K562 (cell line): ENCODE results near the gene SOCS7. TPM values are rescaled to one million over a fixed set of nuclear protein-coding genes. Genes with fewer than 3 reads are reported as not detected.

ENCODE experiments used
- ATAC-seq: fragments of 200-7000 bp; cut with Tn5 transposase; 3 replicates; pipeline ENCODE4 v1.9.1; 2020; ENCODE audit warnings: moderate library complexity
- BruUV-seq: library from RNA; stranded (reverse); fragments of 400-500 nt; replicated peaks from 2 replicates; lab custom pipeline; 2021; lab: Mats Ljungman, UMichigan
- CTCF ChIA-PET: fragments of 300-600 bp; formaldehyde crosslinking; extraction: SDS; loops from one replicate; lab custom pipeline; 2021; ENCODE audit warnings: low intra/inter-chr PET ratio; lab: Yijun Ruan, JAX
- POLR2A ChIA-PET: fragments of 300-600, 350-650 bp; sonication (Branson Sonifier 250); formaldehyde crosslinking; extraction: SDS; loops from one replicate; lab custom pipeline; 2021; ENCODE audit warnings: antibody characterized with exemption, inconsistent platforms; lab: Yijun Ruan, JAX
- DNase-seq, 4 experiments: peaks; one replicate each; pipeline versions ENCODE4 v3.0.0 to v3.0.0-alpha.2; 2011 to 2018; ENCODE audit warnings: low spot score in 3 of 4, mixed read lengths in 3 of 4; ENCODE audit errors: extremely low read depth in 1 of 4
- FAIRE-seq: peaks from 2 replicates; lab custom pipeline; 2011; peaks lifted over from hg19 to GRCh38; lab: Jason Lieb, UNC
- H2AFZ ChIP-seq: 2 replicates; pipeline ENCODE4 v1.6.0; 2011; ENCODE audit warnings: low read depth, low read length, control low read depth, inconsistent platforms
- H3K27ac ChIP-seq: fragments of 200-600 bp; 3 replicates; pipeline ENCODE4 v1.8.0; 2011; ENCODE audit warnings: low read depth, mild to moderate bottlenecking, control low read depth, inconsistent platforms, low read length, moderate library complexity, mixed read lengths; ENCODE audit errors: extremely low read depth
- H3K27me3 ChIP-seq, 2 experiments: fragments of 300-600 bp in 1 of 2; 2 replicates in 1 of 2; 3 replicates in 1 of 2; pipeline versions ENCODE4 v1.6.0 to v1.8.0; 2011; ENCODE audit warnings: inconsistent platforms in 2 of 2, low read length in 2 of 2, mild to moderate bottlenecking in 1 of 2, mixed read lengths in 1 of 2, moderate library complexity in 1 of 2; ENCODE audit not compliant: control insufficient read depth in 2 of 2, insufficient read depth in 2 of 2
- H3K36me3 ChIP-seq: fragments of 300-600 bp; 3 replicates; pipeline ENCODE4 v1.8.0; 2011; ENCODE audit warnings: mild to moderate bottlenecking, low read length, inconsistent platforms; ENCODE audit not compliant: control insufficient read depth, insufficient read depth
- H3K4me1 ChIP-seq, 2 experiments: fragments of 200-600 bp in 1 of 2; replicated peaks in 1 of 2; 2 replicates in 1 of 2; 3 replicates in 1 of 2; pipeline versions ENCODE4 v1.5.1 to v1.8.0; 2011; ENCODE audit warnings: inconsistent platforms in 2 of 2, low read length in 2 of 2, mild to moderate bottlenecking in 1 of 2, mixed read lengths in 1 of 2, moderate library complexity in 1 of 2; ENCODE audit not compliant: control insufficient read depth in 2 of 2, insufficient read depth in 2 of 2
- H3K4me2 ChIP-seq: 2 replicates; pipeline ENCODE4 v1.6.1; 2011; ENCODE audit warnings: low read length, control low read depth, inconsistent platforms, mixed read lengths; ENCODE audit not compliant: insufficient read depth
- H3K4me3 ChIP-seq: fragments of 200-600 bp; sonication (generic), shearing (Covaris generic); 2 replicates; pipeline ENCODE4 v1.5.1; 2016; ENCODE audit warnings: control low read depth, inconsistent platforms
- H3K79me2 ChIP-seq: fragments of 200-600 bp; 3 replicates; pipeline ENCODE4 v1.8.0; 2011; ENCODE audit warnings: low read length, inconsistent platforms; ENCODE audit not compliant: control insufficient read depth, insufficient read depth
- H3K9ac ChIP-seq, 2 experiments: 2 replicates each; pipeline versions ENCODE4 v1.6.0 to v1.6.1; 2011; ENCODE audit warnings: low read depth in 2 of 2, low read length in 2 of 2, control low read depth in 1 of 2, inconsistent platforms in 1 of 2, mild to moderate bottlenecking in 1 of 2, mixed read lengths in 1 of 2; ENCODE audit not compliant: insufficient read depth in 1 of 2
- H3K9me1 ChIP-seq: one replicate; pipeline ENCODE4 v1.6.0; 2011; ENCODE audit warnings: inconsistent platforms, mild to moderate bottlenecking, low read length, moderate library complexity; ENCODE audit not compliant: control insufficient read depth, insufficient read depth
- H3K9me3 ChIP-seq: replicated peaks from 2 replicates; pipeline ENCODE4 v1.5.1; 2011; ENCODE audit warnings: low read depth, low read length, inconsistent platforms; ENCODE audit not compliant: control insufficient read depth, insufficient read depth
- H4K20me1 ChIP-seq: replicated peaks from 2 replicates; pipeline ENCODE4 v1.6.1; 2011; ENCODE audit warnings: low read length, inconsistent platforms, mixed read lengths; ENCODE audit not compliant: control insufficient read depth, insufficient read depth
- CAMTA2 ChIP-seq: fragments of 250-450 bp; sonication (Bioruptor Pico); conservative IDR thresholded peaks from 2 replicates; pipeline ENCODE4 v1.5.1; 2022
- CBFB ChIP-seq: sonication (generic); formaldehyde crosslinking; IDR thresholded peaks from 2 replicates; pipeline ENCODE4 v1.4.0; 2020; ENCODE audit warnings: mild to moderate bottlenecking, missing genetic modification reagents
- CCAR2 ChIP-seq: fragments of 200-400 bp; formaldehyde crosslinking; IDR thresholded peaks from 2 replicates; pipeline ENCODE4 v1.6.1; 2017; ENCODE audit warnings: mild to moderate bottlenecking, low read depth, low read length
- CREBBP ChIP-seq: IDR thresholded peaks from one replicate; pipeline ENCODE4 v1.6.1; 2012; ENCODE audit warnings: low read depth, mild to moderate bottlenecking, control low read depth, inconsistent platforms, low read length
- ETV5 ChIP-seq: sonication (generic); formaldehyde crosslinking; IDR thresholded peaks from 2 replicates; pipeline ENCODE4 v1.4.0; 2020; ENCODE audit warnings: low read depth, mild to moderate bottlenecking, missing genetic modification reagents
- ILK ChIP-seq: fragments of 450-650 bp; IDR thresholded peaks from 2 replicates; pipeline ENCODE4 v1.6.1; 2016; ENCODE audit warnings: missing genetic modification characterization, low read depth, mild to moderate bottlenecking, missing compliant biosample characterization, moderate library complexity, borderline replicate concordance
- KAT7 ChIP-seq: sonication (generic); formaldehyde crosslinking; IDR thresholded peaks from 2 replicates; pipeline ENCODE4 v1.8.0; 2022; ENCODE audit warnings: missing genetic modification reagents, mild to moderate bottlenecking, borderline replicate concordance
- NFXL1 ChIP-seq: fragments of 450-650 bp; formaldehyde crosslinking; IDR thresholded peaks from 2 replicates; pipeline ENCODE4 v1.4.0; 2021; ENCODE audit warnings: mild to moderate bottlenecking
- SMAD3 ChIP-seq: fragments of 450-650 bp; formaldehyde crosslinking; conservative IDR thresholded peaks from 2 replicates; pipeline ENCODE4 v1.4.0; 2020; ENCODE audit warnings: mild to moderate bottlenecking
- SREBF1 ChIP-seq: fragments of 150-350 bp; IDR thresholded peaks from 2 replicates; pipeline ENCODE4 v1.6.1; 2014; ENCODE audit warnings: antibody characterized with exemption, low read depth, low read length, borderline replicate concordance
- TCF7 ChIP-seq: sonication (generic); IDR thresholded peaks from 2 replicates; pipeline ENCODE4 v1.6.1; 2016; ENCODE audit warnings: antibody characterized with exemption, borderline replicate concordance
- ZC3H8 ChIP-seq: fragments of 450-650 bp; IDR thresholded peaks from 2 replicates; pipeline ENCODE4 v1.6.1; 2017
- ZNF146 ChIP-seq: IDR thresholded peaks from one replicate; pipeline ENCODE4 v1.6.1; 2018; ENCODE audit warnings: missing compliant biosample characterization; ENCODE audit not compliant: unreplicated experiment
- ZNF354B ChIP-seq: fragments of 250-450 bp; sonication (Bioruptor Pico); IDR thresholded peaks from 2 replicates; pipeline ENCODE4 v1.4.0; 2020
- ZZZ3 ChIP-seq: fragments of 450-650 bp; IDR thresholded peaks from 2 replicates; pipeline ENCODE4 v1.6.1; 2016; ENCODE audit warnings: antibody characterized with exemption, mild to moderate bottlenecking, moderate library complexity
- WGBS: fragments of 100-300 bp; shearing (Covaris generic); methylation state at CpG from one replicate; pipeline ENCODE4 v1.1.6; 2016; ENCODE audit warnings: low coverage, mixed read lengths; ENCODE audit not compliant: insufficient coverage; ENCODE audit errors: missing lambda C conversion rate; 5-methylcytosine and 5-hydroxymethylcytosine counted together
- in situ Hi-C: fragments of 300-500 bp; cut with MboI; formaldehyde crosslinking; loops from 4 replicates; pipeline ENCODE4 v1.15.0; 2018; ENCODE audit warnings: inconsistent platforms, mixed read lengths
- intact Hi-C: fragments of 100-400 bp; cut with micrococcal nuclease; formaldehyde crosslinking; loops from 2 replicates; pipeline ENCODE4 v1.14.2; 2022
- polyA plus RNA-seq, 8 experiments: library from polyadenylated mRNA; depleted of rRNA in 4 of 8; stranded (reverse) in 5 of 8; unstranded in 3 of 8; fragments of >200 nt; fragmentation: Nextera tagmentation in 2 of 8; fragmentation: Illumina TruSeq in 1 of 8; extraction: Ambion mirVana in 2 of 8; extraction: Trizol in 1 of 8; gene quantifications; 2 replicates each; pipeline versions ENCODE4 v1.2.1 to v1.2.3, GENCODE V29; 2011 to 2014; ENCODE audit warnings: inconsistent platforms in 1 of 8, missing spikeins in 1 of 8
- total RNA-seq, 7 experiments: library from RNA; depleted of rRNA in 6 of 7; stranded (reverse); fragments of >200 nt in 6 of 7; fragmentation: Illumina TruSeq in 2 of 7; extraction: Trizol in 2 of 7; gene quantifications; 2 replicates each; pipeline versions ENCODE4 v1.2.1 to v1.2.3, GENCODE V29; 2011 to 2021; ENCODE audit warnings: low replicate concordance in 1 of 7
- TF ChIP-seq, protein P1 (sequence below): fragments of 250-450 bp; sonication (Bioruptor Pico); IDR thresholded peaks from 2 replicates; pipeline ENCODE4 v1.4.0; 2020; ENCODE audit warnings: mild to moderate bottlenecking, moderate library complexity, borderline replicate concordance
- TF ChIP-seq, protein P2 (sequence below): fragments of 250-450 bp; sonication (Bioruptor Pico); IDR thresholded peaks from 2 replicates; pipeline ENCODE4 v1.5.0; 2020; ENCODE audit warnings: mild to moderate bottlenecking
- TF ChIP-seq, protein P3 (sequence below): sonication (generic); formaldehyde crosslinking; IDR thresholded peaks from 2 replicates; pipeline ENCODE4 v1.8.1; 2022; ENCODE audit warnings: missing genetic modification reagents

The SOCS7 gene
- total and polyA plus RNA-seq, 9 of the 15 experiments (the other 6 are each of a cell fraction or from before 2014, with no cell fraction given) = 0.94 to 14.5 (median 8.2) TPM

DNA sequence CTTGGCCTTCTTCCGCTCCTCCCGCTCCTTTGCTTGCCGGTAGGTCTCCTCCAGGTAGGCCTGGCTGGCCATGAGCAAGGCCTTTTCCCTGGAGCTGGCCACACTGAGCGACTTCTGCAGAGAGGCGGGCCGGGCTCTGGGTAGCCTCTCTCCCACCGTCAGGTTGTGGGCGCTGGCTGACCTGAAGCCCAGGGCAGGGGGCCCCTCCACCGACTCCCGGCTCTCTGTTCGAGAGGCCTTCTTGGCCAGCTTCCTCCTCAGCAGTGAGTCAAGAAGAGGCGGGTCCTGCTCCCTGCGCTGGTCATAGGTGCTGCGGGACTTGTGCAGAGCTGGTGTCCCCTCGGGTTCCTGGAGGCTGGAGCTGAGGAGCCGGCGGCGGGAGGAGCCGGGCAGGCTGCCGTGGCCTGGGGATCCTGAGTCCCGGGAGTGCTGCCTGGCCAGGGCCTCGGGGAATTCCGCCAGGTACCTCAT is 20.7 kb upstream of the SOCS7 start:
- ATAC-seq (peak; percentile 15; the same call in 2 of the 3 replicates), DNase-seq (no peak), FAIRE-seq (no peak)
- TF ChIP-seq CBFB (no peak), SREBF1 (no peak), SMAD3 (CRISPR knock-in tag) (no peak), ZZZ3 (no peak), TCF7 (no peak), ILK (tag) (no peak), NFXL1 (CRISPR knock-in tag) (no peak), ZC3H8 (no peak), ZNF146 (CRISPR knock-in tag) (no peak), CCAR2 (no peak), KAT7 (no peak), CREBBP (no peak), ZNF354B (CRISPR knock-in tag) (no peak), CAMTA2 (CRISPR knock-in tag) (no peak), ETV5 (no peak)
- TF ChIP-seq, protein P1, sequence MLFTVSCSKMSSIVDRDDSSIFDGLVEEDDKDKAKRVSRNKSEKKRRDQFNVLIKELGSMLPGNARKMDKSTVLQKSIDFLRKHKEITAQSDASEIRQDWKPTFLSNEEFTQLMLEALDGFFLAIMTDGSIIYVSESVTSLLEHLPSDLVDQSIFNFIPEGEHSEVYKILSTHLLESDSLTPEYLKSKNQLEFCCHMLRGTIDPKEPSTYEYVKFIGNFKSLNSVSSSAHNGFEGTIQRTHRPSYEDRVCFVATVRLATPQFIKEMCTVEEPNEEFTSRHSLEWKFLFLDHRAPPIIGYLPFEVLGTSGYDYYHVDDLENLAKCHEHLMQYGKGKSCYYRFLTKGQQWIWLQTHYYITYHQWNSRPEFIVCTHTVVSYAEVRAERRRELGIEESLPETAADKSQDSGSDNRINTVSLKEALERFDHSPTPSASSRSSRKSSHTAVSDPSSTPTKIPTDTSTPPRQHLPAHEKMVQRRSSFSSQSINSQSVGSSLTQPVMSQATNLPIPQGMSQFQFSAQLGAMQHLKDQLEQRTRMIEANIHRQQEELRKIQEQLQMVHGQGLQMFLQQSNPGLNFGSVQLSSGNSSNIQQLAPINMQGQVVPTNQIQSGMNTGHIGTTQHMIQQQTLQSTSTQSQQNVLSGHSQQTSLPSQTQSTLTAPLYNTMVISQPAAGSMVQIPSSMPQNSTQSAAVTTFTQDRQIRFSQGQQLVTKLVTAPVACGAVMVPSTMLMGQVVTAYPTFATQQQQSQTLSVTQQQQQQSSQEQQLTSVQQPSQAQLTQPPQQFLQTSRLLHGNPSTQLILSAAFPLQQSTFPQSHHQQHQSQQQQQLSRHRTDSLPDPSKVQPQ (CRISPR knock-in tag) = no peak
- TF ChIP-seq, protein P2, sequence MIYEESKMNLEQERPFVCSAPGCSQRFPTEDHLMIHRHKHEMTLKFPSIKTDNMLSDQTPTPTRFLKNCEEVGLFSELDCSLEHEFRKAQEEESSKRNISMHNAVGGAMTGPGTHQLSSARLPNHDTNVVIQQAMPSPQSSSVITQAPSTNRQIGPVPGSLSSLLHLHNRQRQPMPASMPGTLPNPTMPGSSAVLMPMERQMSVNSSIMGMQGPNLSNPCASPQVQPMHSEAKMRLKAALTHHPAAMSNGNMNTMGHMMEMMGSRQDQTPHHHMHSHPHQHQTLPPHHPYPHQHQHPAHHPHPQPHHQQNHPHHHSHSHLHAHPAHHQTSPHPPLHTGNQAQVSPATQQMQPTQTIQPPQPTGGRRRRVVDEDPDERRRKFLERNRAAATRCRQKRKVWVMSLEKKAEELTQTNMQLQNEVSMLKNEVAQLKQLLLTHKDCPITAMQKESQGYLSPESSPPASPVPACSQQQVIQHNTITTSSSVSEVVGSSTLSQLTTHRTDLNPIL (CRISPR knock-in tag) = no peak
- TF ChIP-seq, protein P3, sequence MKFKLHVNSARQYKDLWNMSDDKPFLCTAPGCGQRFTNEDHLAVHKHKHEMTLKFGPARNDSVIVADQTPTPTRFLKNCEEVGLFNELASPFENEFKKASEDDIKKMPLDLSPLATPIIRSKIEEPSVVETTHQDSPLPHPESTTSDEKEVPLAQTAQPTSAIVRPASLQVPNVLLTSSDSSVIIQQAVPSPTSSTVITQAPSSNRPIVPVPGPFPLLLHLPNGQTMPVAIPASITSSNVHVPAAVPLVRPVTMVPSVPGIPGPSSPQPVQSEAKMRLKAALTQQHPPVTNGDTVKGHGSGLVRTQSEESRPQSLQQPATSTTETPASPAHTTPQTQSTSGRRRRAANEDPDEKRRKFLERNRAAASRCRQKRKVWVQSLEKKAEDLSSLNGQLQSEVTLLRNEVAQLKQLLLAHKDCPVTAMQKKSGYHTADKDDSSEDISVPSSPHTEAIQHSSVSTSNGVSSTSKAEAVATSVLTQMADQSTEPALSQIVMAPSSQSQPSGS (CRISPR knock-in tag) = no peak
- intact Hi-C loops (loop anchor here (5.0 kb wide), 1 partner anchor 81 kb away; no protein-coding TSS in a partner anchor), in situ Hi-C loops (no loop called here)
- Histone ChIP-seq H4K20me1 (peaks cover 18% of the 10 kb centered on the region), H3K27me3 (peaks cover 60 to 87% of the 10 kb centered on the region in 2 experiments), H3K4me1 (peaks cover 0 to 14% of the 10 kb centered on the region in 2 experiments; a peak in 1 of 5 replicates), H3K4me3 (no peak overlapping the region), H3K27ac (no peak overlapping the region), H3K9ac (peak overlapping the region in 1 of 2 experiments; percentile 14; a peak in 1 of 4 replicates), H3K9me3 (no peaks in the 10 kb centered on the region), H3K36me3 (no peaks in the 10 kb centered on the region), H3K79me2 (no peaks in the 10 kb centered on the region), H3K4me2 (no peak overlapping the region), H3K9me1 (peaks cover 6% of the 10 kb centered on the region), H2AFZ (no peak overlapping the region)
- ChIA-PET POLR2A (interaction anchor here (0.6 to 1.4 kb wide), 2 partner anchors 15 to 80 kb away, joined by 3 to 4 read pairs; no protein-coding TSS in a partner anchor), CTCF (interaction anchor here (1.1 kb wide), 1 partner anchor 86 kb away, joined by 3 read pairs; no protein-coding TSS in a partner anchor)
- no TSS peak for BruUV-seq
- 9% methylated on average over 20 of the region's 23 CpGs for WGBS
